ENCODE results near the gene CEP44.

Gene CEP44

DNA sequence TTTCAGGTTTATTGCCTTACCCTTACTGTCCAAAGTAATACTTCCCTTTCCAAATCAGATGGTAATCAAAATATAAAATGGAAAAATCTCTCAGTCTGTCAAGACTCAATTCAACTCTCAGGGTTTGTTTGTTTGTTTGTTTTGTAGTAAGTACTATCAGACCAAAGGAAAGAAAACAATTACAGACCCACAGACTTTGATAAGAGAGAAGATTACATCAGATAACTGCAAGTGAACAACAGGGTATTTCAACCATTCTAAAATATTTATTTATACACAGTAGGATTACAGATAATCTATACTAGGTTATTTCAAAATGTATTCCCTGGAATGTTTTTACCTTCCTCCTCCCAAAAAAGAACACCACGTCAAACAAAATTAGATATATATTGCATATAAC is 29.1 kb upstream of the CEP44 start:
- TF ChIP-seq YY1 (IDR thresholded peaks at IDR 0.05; ENCODE audit: low read depth) (no peak), TAF1 (IDR thresholded peaks at IDR 0.05; ENCODE audit: low read depth) (no peak), FOXM1 (IDR thresholded peaks at IDR 0.05; ENCODE audit: borderline replicate concordance, low read depth) (no peak), RAD21 (IDR thresholded peaks at IDR 0.05; ENCODE audit: low read depth) (no peak), TCF12 (IDR thresholded peaks at IDR 0.05; ENCODE audit: low read depth) (no peak), TEAD4 (IDR thresholded peaks at IDR 0.05) (no peak), EGR1 (IDR thresholded peaks at IDR 0.05) (no peak), ZBTB7A (IDR thresholded peaks at IDR 0.05; ENCODE audit: low read depth) (no peak), NFIC (IDR thresholded peaks at IDR 0.05) (no peak), EP300 (IDR thresholded peaks at IDR 0.05; ENCODE audit: borderline replicate concordance) (no peak), CEBPB (IDR thresholded peaks at IDR 0.05) (no peak), CREB1 (IDR thresholded peaks at IDR 0.05; ENCODE audit: low read depth) (no peak)
- TF ChIP-seq, protein P1, sequence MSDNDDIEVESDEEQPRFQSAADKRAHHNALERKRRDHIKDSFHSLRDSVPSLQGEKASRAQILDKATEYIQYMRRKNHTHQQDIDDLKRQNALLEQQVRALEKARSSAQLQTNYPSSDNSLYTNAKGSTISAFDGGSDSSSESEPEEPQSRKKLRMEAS (IDR thresholded peaks at IDR 0.05), result no peak
- TF ChIP-seq, protein P2, sequence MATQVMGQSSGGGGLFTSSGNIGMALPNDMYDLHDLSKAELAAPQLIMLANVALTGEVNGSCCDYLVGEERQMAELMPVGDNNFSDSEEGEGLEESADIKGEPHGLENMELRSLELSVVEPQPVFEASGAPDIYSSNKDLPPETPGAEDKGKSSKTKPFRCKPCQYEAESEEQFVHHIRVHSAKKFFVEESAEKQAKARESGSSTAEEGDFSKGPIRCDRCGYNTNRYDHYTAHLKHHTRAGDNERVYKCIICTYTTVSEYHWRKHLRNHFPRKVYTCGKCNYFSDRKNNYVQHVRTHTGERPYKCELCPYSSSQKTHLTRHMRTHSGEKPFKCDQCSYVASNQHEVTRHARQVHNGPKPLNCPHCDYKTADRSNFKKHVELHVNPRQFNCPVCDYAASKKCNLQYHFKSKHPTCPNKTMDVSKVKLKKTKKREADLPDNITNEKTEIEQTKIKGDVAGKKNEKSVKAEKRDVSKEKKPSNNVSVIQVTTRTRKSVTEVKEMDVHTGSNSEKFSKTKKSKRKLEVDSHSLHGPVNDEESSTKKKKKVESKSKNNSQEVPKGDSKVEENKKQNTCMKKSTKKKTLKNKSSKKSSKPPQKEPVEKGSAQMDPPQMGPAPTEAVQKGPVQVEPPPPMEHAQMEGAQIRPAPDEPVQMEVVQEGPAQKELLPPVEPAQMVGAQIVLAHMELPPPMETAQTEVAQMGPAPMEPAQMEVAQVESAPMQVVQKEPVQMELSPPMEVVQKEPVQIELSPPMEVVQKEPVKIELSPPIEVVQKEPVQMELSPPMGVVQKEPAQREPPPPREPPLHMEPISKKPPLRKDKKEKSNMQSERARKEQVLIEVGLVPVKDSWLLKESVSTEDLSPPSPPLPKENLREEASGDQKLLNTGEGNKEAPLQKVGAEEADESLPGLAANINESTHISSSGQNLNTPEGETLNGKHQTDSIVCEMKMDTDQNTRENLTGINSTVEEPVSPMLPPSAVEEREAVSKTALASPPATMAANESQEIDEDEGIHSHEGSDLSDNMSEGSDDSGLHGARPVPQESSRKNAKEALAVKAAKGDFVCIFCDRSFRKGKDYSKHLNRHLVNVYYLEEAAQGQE (IDR thresholded peaks at IDR 0.05; ENCODE audit: low read depth), result no peak
- TF ChIP-seq, protein P3, sequence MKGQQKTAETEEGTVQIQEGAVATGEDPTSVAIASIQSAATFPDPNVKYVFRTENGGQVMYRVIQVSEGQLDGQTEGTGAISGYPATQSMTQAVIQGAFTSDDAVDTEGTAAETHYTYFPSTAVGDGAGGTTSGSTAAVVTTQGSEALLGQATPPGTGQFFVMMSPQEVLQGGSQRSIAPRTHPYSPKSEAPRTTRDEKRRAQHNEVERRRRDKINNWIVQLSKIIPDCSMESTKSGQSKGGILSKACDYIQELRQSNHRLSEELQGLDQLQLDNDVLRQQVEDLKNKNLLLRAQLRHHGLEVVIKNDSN (IDR thresholded peaks at IDR 0.05), result no peak

DNA sequence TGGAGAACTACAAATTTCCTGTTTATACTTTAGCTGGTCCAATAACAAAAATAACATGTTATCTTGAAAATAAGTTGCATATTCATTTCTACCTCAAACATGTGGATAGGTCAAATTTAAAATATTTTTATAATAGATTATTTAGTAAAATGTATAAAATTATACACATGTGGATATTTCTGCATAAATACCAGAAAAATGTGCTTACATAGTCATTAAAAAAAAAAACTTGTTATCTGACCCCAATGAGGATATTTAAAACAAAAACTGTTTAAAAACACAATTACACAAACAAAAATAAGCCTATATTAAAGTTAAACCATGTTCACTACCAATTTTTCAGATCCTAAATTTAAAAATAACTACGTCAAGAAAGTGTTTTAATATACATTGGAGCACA is 28.3 kb upstream of the CEP44 start:
- TF ChIP-seq NFIC (IDR thresholded peaks at IDR 0.05) (no peak), TAF1 (IDR thresholded peaks at IDR 0.05; ENCODE audit: low read depth) (no peak), EP300 (IDR thresholded peaks at IDR 0.05; ENCODE audit: borderline replicate concordance) (no peak), ZBTB7A (IDR thresholded peaks at IDR 0.05; ENCODE audit: low read depth) (no peak), CREB1 (IDR thresholded peaks at IDR 0.05; ENCODE audit: low read depth) (no peak), TCF12 (IDR thresholded peaks at IDR 0.05; ENCODE audit: low read depth) (no peak), FOXM1 (IDR thresholded peaks at IDR 0.05; ENCODE audit: borderline replicate concordance, low read depth) (no peak), RAD21 (IDR thresholded peaks at IDR 0.05; ENCODE audit: low read depth) (no peak), YY1 (IDR thresholded peaks at IDR 0.05; ENCODE audit: low read depth) (no peak), EGR1 (IDR thresholded peaks at IDR 0.05) (no peak)
- TF ChIP-seq, protein P2 (IDR thresholded peaks at IDR 0.05; ENCODE audit: low read depth), result no peak
- TF ChIP-seq, protein P1 (IDR thresholded peaks at IDR 0.05), result no peak
- TF ChIP-seq, protein P3 (IDR thresholded peaks at IDR 0.05), result no peak

DNA sequence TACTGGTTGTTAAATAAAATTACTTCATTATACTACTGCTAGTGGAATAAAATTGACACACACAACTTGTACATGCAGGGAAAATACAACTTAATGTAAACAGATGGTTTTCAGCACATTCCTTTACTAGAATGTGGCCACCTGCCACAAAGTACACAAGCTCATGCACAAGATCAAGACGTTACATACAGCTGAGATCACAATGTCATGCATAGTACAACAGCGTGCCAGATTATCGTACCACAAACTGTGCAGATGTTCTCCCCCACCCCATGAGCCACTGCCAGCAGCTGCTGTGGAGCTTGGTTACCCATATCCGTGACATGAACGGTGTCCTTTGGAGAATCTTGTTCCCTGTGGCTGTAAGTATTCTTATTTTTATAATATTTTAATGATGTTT is 27.9 kb upstream of the CEP44 start:
- TF ChIP-seq CREB1 (IDR thresholded peaks at IDR 0.05; ENCODE audit: low read depth) (no peak), YY1 (IDR thresholded peaks at IDR 0.05; ENCODE audit: low read depth) (no peak), RAD21 (IDR thresholded peaks at IDR 0.05; ENCODE audit: low read depth) (no peak), EGR1 (IDR thresholded peaks at IDR 0.05) (no peak), NFIC (IDR thresholded peaks at IDR 0.05) (no peak), FOXM1 (IDR thresholded peaks at IDR 0.05; ENCODE audit: borderline replicate concordance, low read depth) (no peak), TEAD4 (IDR thresholded peaks at IDR 0.05) (no peak), CEBPB (IDR thresholded peaks at IDR 0.05) (no peak), ZBTB7A (IDR thresholded peaks at IDR 0.05; ENCODE audit: low read depth) (no peak)
- TF ChIP-seq, protein P2 (IDR thresholded peaks at IDR 0.05; ENCODE audit: low read depth), result no peak
- TF ChIP-seq, protein P1 (IDR thresholded peaks at IDR 0.05), result no peak

DNA sequence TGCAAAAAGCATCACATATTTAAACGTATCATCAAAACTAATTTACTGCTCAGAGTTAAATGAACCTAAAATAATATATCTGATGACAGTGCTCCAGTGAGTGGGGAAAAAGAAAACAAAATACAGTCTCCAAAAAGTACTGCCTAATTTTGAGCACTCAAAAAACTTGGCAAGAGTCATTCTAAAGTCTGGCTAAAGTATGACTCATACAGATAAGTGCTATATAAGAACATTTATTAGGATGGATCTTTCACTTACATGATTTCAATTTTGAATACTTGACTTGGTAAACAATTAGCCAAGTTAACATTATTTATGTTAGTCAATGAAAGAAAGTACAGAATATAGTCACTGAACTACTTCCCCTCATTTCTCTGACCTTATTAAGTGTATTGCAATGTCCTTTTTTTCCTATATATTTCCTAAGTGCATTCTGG is 27.4 kb upstream of the CEP44 start:
- TF ChIP-seq, protein P1 (IDR thresholded peaks at IDR 0.05), result no peak
- TF ChIP-seq TAF1 (IDR thresholded peaks at IDR 0.05; ENCODE audit: low read depth), result no peak
- TF ChIP-seq ZBTB7A (IDR thresholded peaks at IDR 0.05; ENCODE audit: low read depth), result no peak
- no peak for TF ChIP-seq CREB1 (IDR thresholded peaks at IDR 0.05; ENCODE audit: low read depth)
- TF ChIP-seq YY1 (IDR thresholded peaks at IDR 0.05; ENCODE audit: low read depth), result no peak
- no peak for TF ChIP-seq CEBPB (IDR thresholded peaks at IDR 0.05)
- no peak for TF ChIP-seq NFIC (IDR thresholded peaks at IDR 0.05)
- TF ChIP-seq, protein P3 (IDR thresholded peaks at IDR 0.05), result no peak
- TF ChIP-seq TEAD4 (IDR thresholded peaks at IDR 0.05), result no peak
- no peak for TF ChIP-seq EGR1 (IDR thresholded peaks at IDR 0.05)
- TF ChIP-seq FOXM1 (IDR thresholded peaks at IDR 0.05; ENCODE audit: borderline replicate concordance, low read depth), result no peak
- TF ChIP-seq, protein P2 (IDR thresholded peaks at IDR 0.05; ENCODE audit: low read depth), result no peak
- TF ChIP-seq TCF12 (IDR thresholded peaks at IDR 0.05; ENCODE audit: low read depth), result no peak

Measured in Ishikawa (cell line).